HK-2 (cell line): ENCODE measurements around the gene DMC1.

Experiments used
- DNase-seq: peaks from one replicate; pipeline ENCODE4 v3.0.0-alpha.2; 2018; ENCODE audit not compliant: unreplicated experiment

The DMC1 gene

DNA sequence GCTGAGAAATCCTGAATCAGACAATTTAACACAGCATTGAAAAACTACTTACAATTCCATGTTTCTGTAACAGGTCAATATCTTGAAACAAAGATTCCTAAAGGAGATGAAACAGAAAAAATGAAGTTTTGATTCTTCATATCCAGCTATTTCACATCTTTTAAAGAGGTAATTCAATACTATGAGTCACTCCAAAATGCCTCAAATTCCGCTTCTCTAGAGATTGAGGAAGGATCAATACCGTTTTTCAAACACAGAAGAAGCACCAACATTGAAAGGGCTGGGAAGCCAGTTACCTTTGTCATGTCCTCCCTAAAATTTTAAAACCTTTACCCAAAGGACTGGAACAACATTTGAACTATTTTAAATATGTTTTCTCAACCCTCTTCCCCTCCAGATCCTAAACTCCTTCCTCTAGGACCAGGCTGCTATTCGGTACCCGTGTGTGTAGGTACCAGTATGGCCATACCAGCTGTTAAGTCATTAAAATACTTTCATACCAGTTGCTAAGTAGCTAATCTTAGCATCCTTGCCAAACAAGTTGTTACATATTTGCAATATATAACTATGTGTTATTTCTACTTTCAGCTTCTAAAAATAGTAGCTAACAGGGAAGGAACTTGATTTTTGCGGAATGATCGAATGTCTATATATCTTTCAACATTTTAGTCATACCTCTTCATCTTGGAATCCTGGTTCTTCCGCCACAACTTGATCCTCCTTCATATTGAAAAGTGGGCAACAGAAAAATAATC lies 2.3 kb downstream of the DMC1 start:
- DNase-seq = no peak

DNA sequence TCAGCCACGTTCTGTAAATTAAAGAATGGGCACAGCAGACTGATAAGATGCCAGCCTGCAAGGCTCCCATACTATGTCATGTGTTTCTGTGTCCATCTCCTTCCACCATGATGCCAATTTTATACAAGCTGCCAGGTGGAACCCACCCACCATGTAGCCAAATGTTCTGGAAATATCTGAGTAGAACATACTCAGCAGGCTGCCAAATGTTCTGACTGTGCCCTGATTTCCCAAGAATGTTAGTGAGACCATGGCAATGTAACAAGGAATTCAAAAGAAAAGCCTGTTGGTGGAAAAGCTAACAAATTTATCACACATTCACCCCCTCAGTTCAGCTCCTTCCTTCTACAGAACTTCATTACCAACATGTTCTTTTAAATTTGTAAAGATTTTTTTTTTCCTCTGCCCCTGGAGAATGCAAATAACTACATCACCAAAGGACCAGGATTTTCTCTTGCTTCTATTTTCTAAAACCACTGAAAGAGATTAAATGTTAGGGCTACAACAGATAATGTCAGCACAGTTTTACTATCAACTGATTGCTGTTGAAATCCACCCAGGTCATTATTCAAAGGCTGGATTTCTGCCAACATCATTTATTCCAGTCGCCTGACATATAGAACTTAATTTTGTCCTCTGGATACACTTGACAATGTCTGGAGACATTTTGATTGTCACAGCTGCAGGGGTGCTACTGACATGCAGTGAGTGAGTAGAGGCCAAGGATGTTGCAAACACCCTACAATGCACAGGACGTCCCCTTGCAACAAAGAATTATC lies 3.1 kb downstream of the DMC1 start:
- no peak for DNase-seq

DNA sequence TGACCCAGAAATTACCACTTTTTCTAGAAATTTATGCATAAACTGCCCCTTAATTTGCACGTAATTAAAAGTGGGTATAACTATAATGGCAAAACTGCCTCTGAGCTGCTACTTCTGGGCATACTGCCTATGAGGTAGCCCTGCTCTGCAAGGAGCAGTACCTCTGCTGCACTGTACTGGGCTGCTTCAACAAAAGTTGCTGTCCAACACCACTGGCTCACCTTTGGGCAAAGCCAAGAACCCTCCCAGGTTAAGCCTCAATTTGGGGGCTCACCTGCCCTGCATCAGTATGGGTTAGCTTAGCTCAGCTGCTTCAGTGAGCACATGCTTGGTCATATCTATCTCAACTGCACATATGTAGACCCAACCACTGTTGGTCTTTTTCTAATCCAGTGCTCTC lies 4.5 kb downstream of the DMC1 start:
- DNase-seq = no peak

DNA sequence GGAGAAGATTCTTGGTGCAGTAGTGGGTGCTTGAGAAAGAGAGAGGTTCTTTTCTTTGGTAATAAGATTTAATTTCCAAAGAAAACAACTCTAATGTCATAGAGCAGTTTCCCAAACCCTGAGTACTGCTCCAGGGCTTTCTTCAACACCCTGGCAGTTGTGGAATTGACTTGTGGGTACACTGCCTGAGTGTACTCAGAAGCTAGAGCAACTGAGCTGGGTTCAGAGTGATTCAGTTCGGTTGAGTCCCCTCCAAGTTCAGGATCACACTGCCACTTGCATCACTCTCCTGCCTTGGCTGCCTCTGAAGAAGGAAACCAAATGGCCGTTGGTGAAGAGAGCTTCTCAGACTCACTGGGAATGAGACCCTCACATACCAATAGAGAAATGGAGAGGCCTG lies 5.3 kb downstream of the DMC1 start:
- no peak for DNase-seq

DNA sequence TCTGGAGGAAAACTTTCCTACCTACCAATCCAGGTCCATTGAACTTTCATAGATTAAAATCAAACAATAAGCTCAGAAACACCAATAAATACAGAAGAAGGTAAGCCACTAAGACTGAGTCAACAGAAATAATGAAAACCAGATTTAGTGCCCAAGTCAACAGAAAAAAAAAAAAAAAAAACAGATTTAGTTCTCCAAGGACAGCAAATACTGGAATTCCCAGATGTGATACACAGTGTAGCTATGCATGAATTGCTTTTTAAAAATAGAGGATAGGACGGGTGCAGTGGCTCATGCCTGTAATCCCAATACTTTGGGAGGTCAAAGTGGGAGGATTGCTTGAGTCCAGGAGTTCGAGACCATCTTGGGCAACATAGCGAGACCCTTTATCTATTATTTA lies 15.7 kb downstream of the DMC1 start:
- DNase-seq = no peak

DNA sequence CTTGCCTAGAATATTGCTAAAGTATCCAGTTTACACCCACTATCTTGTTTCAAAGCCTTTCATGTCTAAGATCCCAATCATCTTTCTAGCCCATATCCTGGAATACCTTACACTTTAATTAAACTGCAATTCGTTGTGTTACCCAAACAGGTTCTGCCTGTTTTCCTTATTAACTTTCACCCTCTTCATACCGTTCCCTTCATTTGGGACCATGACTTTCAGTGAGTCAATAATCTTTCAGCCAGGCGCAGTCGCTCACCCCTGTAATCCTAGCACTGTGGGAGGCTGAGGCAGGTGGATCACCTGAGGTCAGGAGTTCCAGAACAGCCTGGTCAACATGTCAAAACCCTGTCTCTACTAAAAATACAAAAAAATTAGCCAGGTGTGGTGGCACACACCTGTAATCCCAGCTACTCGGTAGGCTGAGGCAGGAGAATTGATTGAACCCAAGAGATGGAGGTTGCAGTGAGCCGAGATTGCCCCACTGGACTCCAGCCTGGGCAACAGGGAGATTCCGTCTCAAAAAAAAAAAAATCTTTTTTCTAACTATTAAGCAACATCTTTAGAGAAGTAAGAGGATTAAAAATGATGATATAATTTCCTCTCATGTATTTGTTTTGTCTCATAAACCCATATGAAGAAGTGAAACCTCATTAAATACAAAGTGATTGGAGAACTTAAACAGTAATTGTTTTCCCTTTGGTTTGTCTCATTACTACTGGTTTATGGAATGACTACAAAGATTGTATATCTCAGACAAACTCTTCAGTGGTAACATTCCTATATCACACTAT lies 20.7 kb downstream of the DMC1 start:
- no peak for DNase-seq

DNA sequence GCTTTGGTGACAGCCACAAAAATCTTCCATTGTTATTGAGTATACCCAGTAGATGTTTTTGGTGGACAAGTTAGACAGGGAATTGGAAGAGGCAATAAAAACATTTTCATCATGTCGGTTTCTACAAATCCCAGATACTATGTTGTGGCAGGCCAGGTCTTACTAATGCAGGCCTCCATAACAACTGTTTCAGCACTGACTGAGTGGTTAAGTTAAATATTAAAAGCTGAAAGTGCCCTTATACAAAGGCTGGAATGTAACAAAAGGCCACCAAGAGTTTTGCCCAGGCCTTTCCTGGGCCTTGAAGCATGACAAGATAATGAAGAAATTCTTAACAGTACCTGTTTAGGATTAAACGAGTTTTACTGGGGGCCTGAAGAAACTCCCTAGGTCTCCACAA lies 29.3 kb downstream of the DMC1 start:
- DNase-seq = peak; percentile 3

DNA sequence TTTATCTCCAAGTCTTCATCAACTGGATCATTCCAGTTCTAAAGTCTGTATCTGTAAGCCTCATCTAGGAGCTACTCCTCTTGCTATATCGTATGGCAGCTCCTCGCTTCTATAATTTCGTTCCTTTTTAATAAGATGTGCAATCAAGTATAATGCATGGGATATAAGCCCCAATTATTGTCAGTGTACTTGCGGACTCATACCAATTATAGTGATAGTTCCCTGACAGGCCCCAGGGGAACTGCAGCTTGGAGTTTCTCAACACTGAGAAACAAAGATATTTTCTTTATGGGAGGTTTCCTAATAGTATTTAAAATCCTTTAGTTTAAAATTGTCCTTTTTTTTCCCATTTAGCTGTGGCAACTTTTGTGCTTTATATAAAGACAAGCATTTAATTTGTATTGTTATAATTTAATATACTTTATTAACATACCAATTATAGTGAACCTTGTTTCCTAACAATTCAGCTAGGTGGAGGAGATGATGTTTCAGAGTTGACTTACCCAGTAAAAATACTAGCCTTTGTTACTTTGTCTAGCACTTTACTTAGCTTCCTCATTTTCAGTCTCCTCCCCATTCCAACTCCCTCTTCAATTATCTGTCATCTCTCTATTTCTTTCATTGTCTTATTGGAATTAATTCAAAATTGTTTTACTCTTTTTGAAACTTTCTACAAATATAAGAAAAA lies 38.6 kb downstream of the DMC1 start:
- DNase-seq = no peak

DNA sequence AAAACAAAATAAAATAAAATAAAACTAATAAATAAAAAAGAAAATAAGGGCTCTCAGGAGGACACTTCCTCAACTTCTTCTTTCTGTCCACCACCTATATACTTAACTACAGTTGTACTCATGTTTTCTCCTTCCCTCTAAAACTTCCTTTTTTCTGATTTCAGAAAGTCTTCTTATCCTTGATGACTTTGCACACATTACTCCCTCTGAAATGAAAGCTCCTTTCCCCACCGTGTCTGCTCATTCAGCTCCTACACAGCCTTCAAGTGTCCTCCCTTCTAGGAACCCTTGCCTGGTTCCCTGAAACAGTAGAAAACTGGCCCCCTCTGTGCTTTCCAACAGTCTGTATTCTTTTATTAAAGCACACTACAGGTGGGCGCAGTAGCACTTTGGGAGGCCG lies 45.6 kb downstream of the DMC1 start:
- no peak for DNase-seq

DNA sequence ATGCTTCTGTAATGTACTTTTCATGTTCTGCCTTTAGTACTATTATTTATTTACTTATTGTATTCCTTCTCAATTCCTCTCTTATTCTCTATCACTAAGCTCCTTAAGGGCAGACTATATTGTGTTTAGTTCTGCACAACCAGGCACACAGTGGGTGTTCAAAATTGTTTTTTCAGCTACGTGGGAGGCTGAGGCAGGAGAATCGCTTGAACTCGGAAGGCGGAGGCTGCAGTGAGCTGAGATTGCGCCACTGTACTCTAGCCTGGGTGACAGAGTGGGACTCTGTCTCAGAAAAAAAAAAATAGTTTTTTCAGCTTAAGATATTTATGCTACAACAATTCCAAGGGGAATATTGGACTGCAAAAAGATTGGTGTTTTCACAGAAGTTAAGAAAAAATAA lies 46.5 kb downstream of the DMC1 start:
- DNase-seq = no peak

DNA sequence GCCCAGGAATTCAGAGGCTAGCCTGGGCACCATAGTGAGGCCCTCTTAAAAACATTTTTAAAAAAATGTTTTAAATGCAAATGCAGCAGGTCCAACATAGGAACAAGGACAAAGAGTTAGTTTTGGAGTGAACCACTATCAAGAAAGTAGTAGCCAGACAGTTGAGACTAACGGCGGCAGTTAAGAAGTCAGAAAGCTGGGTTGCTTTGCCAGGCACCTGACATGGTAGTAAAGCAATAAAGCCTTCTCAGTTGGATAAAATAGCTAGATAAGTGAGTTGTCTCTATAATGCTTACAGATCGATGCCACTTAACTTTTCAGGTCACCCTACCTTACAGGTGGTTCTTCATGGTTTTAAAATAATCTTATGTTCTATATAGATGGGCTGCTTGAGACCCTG lies 47.0 kb downstream of the DMC1 start:
- no peak for DNase-seq

DNA sequence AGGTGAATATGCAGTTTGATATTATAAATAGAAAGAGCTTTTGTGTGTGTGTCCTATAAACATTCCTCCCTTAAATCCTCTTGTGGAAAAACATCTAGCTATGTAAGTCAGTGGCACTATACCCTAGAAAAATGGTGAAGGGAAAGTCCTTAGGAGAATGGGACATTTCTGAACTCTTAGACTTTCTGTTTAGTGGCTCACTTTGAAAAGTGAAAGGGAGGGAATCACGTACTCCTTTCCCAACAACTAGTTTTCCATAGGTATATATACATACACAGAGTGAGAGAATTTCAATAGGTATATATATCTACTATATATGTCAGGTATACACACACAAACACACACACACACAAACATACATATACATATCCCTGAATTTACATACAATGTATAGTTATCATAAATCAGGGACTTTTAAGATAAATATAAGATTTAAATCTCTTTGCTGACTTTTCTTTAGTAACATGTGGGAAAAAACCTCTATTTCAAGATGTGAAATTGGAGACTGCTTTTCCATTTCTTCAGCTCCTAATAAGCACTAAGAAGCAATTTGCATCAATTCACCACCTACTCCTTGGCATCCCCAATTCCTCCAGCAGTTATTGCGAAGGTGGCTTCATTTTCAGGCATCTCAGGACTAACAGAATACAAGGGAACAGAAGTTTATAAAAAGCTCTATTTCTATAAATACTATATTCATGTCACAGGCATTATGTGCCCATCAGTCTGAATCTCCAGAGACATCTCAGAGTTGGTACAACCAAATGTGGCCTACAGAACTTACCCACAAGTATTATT lies 50.3 kb downstream of the DMC1 start:
- no peak for DNase-seq

DNA sequence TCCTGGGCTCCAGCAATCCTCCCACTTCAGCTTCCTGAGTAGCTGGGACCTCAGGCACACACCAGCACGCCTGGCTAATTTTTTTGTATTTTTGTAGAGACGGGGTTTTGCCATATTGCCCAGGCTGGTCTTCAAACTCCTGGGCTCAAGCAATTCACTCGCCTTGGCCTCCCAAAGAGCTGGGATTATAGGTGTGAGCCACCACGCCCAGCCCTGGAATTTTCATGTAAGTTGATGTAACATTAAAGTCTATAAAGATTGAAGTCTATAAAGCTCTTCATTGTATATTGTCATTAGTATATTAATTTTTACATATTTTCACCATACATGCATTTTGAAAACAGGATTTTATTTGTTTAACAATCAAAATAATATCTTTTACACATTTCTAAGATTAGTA lies 51.4 kb downstream of the DMC1 start:
- DNase-seq = no peak

DNA sequence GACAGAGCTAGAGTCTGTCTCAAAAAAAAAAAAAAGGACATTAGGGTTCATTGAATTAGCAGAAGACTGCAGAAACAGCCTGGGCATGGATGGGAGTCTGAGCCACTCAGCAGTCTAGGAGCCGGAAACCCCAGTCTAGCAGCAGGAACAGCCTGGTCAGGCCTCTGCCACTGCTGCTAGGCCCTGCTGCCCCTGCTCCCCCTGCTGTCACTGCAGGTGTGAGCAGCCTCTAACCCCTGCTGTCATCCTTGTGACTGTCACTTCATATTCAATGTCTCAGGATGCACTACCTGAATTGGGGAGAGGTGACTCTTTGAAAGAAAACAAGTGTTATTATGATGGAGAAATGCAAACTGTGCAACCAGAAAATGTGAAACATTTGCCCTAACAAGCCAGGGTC lies 56.9 kb downstream of the DMC1 start:
- no peak for DNase-seq

DNA sequence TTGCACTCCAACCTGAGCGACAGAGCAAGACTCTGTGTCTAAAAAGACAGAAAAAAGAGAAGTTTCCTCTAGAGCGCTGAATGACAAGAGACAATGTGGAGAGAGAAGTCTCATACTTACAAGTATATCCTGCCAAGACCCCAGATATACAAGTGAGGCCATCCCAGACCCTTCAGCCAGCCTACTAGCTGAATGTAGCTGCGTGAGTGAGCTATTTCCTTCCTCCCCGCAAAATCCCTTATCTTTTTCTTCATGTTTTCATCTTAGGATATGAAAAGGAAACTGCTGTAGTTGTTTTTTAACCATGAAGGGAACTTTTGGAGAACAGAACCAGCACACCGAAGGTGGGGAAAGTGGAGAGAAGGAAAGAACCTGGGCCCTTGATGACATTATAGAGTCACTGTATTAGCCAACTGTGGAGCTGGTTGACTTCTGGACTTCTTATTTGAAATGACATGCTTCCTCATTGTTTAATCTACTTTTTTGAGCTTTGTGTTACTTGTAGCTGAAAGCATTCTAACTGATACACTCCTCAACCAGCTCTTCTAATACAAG lies 59.5 kb downstream of the DMC1 start:
- DNase-seq = no peak

DNA sequence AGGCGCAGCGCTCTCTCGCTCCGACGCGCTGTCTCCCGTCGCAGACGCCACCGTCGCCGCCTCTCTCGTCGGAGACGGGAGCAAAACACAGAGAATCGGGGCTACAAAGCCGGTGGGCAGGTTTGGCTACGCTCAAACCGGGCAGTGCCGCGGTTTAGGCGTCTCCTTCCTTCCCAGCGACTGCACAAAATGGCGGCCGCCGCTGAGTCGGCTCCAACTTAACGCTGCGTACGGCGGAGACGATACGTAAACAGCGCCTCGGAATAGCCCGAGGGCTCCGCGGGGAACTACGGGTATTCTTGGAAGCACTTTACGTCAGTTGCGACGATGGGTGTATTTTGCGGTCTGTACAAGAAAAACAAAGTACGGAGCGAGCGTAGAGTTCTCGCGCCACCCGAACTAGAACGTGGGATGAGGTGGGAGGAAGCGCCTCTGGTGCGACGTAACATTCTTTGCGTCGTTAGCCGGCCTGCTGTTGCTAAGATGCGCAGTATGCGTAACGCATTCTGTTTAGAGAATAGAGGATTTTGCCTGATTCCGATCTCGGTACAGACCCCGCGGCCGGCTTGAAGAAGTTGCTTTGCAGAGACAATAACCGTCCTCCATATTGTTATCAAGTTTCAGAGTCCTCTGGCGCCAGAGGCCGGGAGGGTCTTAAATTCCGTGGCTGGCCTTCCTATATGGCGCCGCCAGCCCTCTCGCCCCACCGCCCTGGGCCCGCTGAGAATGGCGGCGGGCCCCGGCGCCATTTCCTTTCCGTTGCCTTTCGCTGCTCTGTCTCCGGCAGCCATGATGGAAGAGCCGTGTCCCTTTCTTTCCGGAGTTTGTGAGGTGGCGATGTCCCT lies 63.6 kb downstream of the DMC1 start, which contains the start of gene DDX17:
Gene DDX17, minus strand, starts transcription at position 194 of the 845 bp plus-strand sequence.
- peak; percentile 88 for DNase-seq

DNA sequence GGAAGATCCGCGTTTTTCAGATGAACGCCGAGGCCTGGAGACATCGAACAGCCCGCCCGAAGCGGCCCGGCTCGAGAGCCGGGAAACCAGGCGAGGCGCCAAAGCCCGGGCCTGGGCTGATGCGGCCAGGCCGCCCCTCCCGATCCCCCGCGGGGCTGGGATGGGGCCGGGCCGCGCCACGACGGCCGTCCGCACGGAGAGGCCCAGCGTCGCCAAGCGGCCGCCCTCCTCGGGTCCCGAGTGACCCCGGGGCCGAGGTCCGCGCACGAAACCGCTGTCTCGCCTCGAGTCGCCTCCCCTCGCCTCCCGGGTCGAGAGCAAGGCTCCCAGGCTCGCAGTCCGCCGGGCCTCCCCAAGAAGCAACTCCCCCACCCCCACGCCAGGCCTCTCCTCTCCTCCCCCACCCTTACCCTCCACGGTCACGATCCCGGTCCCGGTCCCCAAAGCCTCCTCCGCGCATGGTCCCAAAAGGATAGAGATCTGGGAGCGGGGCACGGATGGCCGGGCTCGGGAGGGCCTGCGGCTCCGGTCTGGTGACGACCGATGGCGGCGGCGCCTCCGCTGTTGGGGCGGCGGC lies 64.4 kb downstream of the DMC1 start:
- peak; percentile 45 for DNase-seq

DNA sequence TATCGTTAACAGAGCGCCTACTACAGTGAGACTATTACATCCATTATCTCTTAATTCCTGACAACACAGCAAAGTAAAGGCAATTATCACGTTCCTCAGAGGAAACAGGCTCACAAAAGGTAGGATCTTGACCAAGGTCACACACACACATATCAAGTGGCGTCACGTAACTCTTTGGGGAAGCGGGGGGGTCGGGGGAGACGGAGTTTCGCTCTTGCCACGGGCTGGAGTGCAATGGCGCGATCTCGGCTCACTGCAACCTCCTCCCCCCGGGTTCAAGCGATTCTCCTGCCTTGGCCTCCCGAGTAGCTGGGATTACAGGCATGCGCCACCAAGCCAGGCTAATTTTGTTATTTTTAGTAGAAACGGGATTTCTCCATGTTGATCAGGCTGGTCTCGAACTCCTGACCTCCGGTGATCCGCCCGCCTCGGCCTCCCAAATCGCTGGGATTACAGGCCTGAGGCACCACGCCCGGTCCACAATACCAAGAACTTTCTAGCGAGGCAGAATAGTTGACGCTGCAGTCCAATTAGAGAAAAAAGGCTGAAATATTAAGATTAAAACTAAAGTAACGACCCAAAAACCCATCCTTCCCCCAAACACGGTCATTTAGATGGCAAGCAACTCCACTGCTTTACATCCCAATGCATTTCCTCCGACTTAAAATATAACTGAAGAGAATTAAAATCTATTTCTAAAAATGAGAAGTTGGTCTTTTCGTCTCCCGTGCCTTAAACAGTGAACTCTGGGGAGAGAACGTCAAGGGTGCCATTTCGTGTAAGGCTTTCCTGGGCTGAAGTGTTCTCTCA lies 65.0 kb downstream of the DMC1 start:
- peak; percentile 57 for DNase-seq

DNA sequence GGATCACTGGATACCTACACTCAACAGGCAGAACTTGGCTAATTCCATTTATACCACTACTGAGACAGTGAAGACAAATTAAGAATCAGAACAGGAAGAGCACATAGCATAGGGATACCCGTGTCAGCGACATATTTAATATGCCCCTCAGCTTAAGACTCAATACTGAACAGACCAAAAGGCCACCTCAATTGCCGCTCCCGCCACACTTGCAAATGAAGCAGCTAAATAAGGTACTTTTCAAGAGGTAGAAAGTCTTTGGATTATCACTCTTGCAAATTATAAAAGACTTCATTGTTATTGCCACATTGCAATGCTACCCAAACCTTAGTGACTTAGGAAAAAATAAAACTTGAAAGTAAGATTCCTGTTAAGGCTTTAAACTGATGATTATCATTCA lies 67.0 kb downstream of the DMC1 start:
- DNase-seq = no peak
